ENCODE data around the gene SIGLEC1.

- TF ChIP-seq EZH2phosphoT487 (IDR thresholded peaks at IDR 0.05; ENCODE audit: low read depth), result no peak
- no peak for TF ChIP-seq CTCF (IDR thresholded peaks at IDR 0.05; ENCODE audit: low read depth, low read length)
These were observed 37.2 kb downstream of the SIGLEC1 start for GRCh38 chr20:3674995-3675900.
